HepG2 (cell line): Measurements from ENCODE around the gene MCOLN1.

Source experiments
- FOXM1 ChIP-seq: sonication (generic); formaldehyde crosslinking; IDR thresholded peaks from 2 replicates; pipeline ENCODE4 v1.5.0; 2020; ENCODE audit warnings: missing genetic modification reagents
- HMGA1 ChIP-seq: sonication (generic); formaldehyde crosslinking; conservative IDR thresholded peaks from 2 replicates; pipeline ENCODE4 v1.4.0; 2020; ENCODE audit warnings: missing genetic modification reagents
- MIER3 ChIP-seq: IDR thresholded peaks from 2 replicates; pipeline ENCODE4 v1.6.1; 2016; ENCODE audit warnings: missing compliant biosample characterization, borderline replicate concordance
- MIXL1 ChIP-seq: IDR thresholded peaks from 2 replicates; pipeline ENCODE4 v1.6.1; 2016
- NBN ChIP-seq: fragments of 450-650 bp; conservative IDR thresholded peaks from 2 replicates; pipeline ENCODE4 v1.6.1; 2017
- POLR2A ChIP-seq, 2 experiments: IDR thresholded peaks; 2 replicates each; pipeline ENCODE4 v1.6.1; 2011; ENCODE audit warnings: low read depth in 2 of 2, low read length in 2 of 2, mild to moderate bottlenecking in 1 of 2, moderate library complexity in 1 of 2; ENCODE audit not compliant: insufficient read depth in 1 of 2
- POLR2AphosphoS5 ChIP-seq: IDR thresholded peaks from 2 replicates; pipeline ENCODE4 v1.6.1; 2012; ENCODE audit warnings: low read depth, low read length
- SMARCC2 ChIP-seq: fragments of 450-650 bp; IDR thresholded peaks from 2 replicates; pipeline ENCODE4 v1.6.1; 2017; ENCODE audit warnings: antibody characterized with exemption, mild to moderate bottlenecking
- ZNF30 ChIP-seq: sonication (generic); formaldehyde crosslinking; IDR thresholded peaks from 2 replicates; pipeline ENCODE4 v1.5.0; 2020; ENCODE audit warnings: mild to moderate bottlenecking, missing genetic modification reagents
- ZNF7 ChIP-seq: IDR thresholded peaks from 2 replicates; pipeline ENCODE4 v1.6.1; 2016; ENCODE audit warnings: missing biosample characterization, missing genetic modification reagents
- TF ChIP-seq, protein P1 (sequence below): sonication (generic); formaldehyde crosslinking; IDR thresholded peaks from 2 replicates; pipeline ENCODE4 v1.5.0; 2020; ENCODE audit warnings: mild to moderate bottlenecking, missing genetic modification reagents, moderate library complexity

DNA sequence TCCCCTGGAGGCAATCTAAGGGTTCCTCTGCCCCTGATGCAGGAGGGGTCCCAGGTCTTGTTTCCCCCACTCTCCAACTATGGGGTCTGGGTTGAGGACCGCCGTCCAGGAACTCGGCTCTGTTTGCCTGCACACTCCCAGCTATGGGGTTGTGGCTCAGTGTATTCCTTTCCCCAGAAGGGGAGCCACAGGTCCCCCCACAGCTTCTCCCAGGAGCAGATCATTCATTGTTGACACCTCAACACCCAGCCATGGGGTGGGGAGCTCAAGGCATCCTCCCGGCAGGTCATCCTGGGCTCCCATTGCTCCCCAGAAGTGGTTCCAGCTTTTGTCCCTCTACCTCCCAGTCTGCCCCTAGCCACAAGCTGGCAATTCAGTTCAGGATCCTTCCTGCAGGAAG, 5.5 kb upstream of the MCOLN1 start:
- no peak for TF ChIP-seq ZNF7 (CRISPR knock-in tag)
- TF ChIP-seq MIXL1 (CRISPR knock-in tag) = no peak
- no peak for TF ChIP-seq SMARCC2
- TF ChIP-seq NBN = no peak
- no peak for TF ChIP-seq FOXM1
- TF ChIP-seq, protein P1, sequence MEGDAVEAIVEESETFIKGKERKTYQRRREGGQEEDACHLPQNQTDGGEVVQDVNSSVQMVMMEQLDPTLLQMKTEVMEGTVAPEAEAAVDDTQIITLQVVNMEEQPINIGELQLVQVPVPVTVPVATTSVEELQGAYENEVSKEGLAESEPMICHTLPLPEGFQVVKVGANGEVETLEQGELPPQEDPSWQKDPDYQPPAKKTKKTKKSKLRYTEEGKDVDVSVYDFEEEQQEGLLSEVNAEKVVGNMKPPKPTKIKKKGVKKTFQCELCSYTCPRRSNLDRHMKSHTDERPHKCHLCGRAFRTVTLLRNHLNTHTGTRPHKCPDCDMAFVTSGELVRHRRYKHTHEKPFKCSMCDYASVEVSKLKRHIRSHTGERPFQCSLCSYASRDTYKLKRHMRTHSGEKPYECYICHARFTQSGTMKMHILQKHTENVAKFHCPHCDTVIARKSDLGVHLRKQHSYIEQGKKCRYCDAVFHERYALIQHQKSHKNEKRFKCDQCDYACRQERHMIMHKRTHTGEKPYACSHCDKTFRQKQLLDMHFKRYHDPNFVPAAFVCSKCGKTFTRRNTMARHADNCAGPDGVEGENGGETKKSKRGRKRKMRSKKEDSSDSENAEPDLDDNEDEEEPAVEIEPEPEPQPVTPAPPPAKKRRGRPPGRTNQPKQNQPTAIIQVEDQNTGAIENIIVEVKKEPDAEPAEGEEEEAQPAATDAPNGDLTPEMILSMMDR = no peak
- no peak for TF ChIP-seq ZNF30 (CRISPR knock-in tag)
- TF ChIP-seq MIER3 (CRISPR knock-in tag) = no peak
- TF ChIP-seq HMGA1 (CRISPR knock-in tag) = no peak
- no peak for TF ChIP-seq POLR2A (IDR thresholded peaks at IDR 0.05; ENCODE audit: insufficient read depth in 1 of 2, low read depth in 2 of 2, low read length in 2 of 2)
- no peak for TF ChIP-seq POLR2AphosphoS5
